ENCODE measurements around the gene MAPT.

Gene MAPT

DNA sequence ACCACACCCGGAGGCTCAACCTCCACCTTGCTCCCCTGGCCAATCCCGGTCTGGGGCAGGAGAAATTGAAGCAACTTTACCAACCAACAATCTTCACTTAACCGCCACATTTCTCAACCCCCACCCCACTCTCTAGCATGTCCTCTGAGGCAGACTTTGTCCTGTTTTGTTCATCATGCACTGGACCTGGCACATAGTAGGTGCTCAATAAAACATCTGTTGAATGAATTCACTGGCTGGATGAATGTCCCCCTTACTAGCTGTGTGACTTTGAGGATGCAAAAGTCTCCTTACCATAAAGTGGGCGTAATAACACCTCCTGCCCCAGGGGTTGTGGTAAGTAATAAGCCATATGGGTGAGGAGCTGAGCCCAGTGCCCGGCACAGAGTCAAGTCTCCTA, 43.9 kb upstream of the MAPT start:
- no peak for DNase-seq (ENCODE audit: low spot score)
- ChIA-PET POLR2A (ENCODE audit: low non-redundant PET) (no interaction called here), CTCF (interaction anchor here (0.6 to 0.9 kb wide), 3 partner anchors 58 to 264 kb away, joined by 3 read pairs; no protein-coding TSS in a partner anchor)
- TF ChIP-seq, protein P1, sequence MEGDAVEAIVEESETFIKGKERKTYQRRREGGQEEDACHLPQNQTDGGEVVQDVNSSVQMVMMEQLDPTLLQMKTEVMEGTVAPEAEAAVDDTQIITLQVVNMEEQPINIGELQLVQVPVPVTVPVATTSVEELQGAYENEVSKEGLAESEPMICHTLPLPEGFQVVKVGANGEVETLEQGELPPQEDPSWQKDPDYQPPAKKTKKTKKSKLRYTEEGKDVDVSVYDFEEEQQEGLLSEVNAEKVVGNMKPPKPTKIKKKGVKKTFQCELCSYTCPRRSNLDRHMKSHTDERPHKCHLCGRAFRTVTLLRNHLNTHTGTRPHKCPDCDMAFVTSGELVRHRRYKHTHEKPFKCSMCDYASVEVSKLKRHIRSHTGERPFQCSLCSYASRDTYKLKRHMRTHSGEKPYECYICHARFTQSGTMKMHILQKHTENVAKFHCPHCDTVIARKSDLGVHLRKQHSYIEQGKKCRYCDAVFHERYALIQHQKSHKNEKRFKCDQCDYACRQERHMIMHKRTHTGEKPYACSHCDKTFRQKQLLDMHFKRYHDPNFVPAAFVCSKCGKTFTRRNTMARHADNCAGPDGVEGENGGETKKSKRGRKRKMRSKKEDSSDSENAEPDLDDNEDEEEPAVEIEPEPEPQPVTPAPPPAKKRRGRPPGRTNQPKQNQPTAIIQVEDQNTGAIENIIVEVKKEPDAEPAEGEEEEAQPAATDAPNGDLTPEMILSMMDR (conservative IDR thresholded peaks at IDR 0.05; ENCODE audit: low read depth) = no peak
- H3K27ac ChIP-seq = no peak overlapping the region

DNA sequence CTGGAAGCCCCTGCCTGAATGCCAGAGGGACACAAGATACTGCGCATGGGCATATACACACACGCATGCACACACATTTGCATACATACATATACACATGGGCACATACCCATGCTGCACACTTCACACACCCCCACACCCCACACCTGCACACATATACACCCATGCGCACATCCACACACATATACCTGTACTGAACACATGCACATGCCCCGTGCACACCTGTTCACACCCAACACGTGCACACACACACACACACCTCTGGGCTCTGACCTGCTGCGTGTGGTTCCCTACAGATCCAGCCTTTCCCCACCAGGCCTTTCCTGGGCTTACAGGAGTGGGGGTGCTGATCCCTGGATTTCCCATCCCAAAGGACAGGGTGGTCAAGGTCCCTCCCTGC, 43.3 kb upstream of the MAPT start:
- DNase-seq (ENCODE audit: low spot score) = no peak
- H3K27ac ChIP-seq = no peak overlapping the region
- CTCF ChIA-PET = interaction anchor here (0.6 to 2.0 kb wide), 4 partner anchors 19 to 588 kb away, joined by 3 to 12 read pairs (median 4); no protein-coding TSS in a partner anchor
- POLR2A ChIA-PET (ENCODE audit: low non-redundant PET) = no interaction called here
- TF ChIP-seq, protein P1 (conservative IDR thresholded peaks at IDR 0.05; ENCODE audit: low read depth) = no peak

DNA sequence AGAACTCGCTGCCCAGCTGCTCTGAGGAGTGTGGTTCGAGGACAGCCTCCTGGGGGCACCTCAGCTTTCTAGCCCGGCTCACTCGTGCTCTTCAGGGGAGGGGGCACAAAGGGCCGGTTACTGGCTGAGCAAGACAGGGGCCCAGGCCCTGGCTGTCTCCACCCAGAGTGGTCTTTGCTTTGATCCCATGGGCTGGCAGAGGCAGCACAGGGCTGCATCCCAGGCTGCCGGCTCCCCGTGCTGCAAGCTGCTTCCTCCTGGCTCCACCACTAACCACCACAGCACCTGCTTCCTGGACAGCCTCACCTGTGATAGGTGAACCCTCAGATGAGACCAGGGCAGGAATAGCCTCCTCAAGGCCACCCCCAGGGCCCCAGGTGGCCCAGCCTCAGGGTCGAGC, 42.9 kb upstream of the MAPT start:
- H3K27ac ChIP-seq = no peak overlapping the region
- TF ChIP-seq, protein P1 (conservative IDR thresholded peaks at IDR 0.05; ENCODE audit: low read depth) = no peak
- ChIA-PET POLR2A (ENCODE audit: low non-redundant PET) (no interaction called here), CTCF (interaction anchor here (0.7 to 2.0 kb wide), 5 partner anchors 9 to 588 kb away, joined by 3 to 12 read pairs (median 4); no protein-coding TSS in a partner anchor)
- no peak for DNase-seq (ENCODE audit: low spot score)

DNA sequence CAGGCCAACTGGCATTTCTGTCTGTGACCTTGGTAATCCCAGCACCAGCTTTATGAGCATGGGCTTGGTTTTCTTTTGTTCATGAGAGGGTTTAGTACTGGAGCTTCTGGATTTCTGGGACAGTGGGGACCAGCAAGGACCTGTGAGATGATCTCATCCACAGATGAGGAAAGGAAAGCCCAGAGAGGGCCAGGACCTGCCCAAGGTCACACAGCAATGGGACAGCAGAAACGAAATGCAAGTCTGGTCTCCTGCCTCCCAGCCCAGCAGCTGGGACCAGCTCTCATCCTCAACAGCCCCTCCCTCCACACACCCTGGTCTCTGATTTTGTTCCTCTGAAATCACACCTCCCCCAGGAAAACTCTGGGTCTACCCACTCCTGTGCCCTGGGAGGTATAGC, 42.5 kb upstream of the MAPT start:
- DNase-seq (ENCODE audit: low spot score) = no peak
- H3K27ac ChIP-seq = no peak overlapping the region
- POLR2A ChIA-PET (ENCODE audit: low non-redundant PET) = no interaction called here
- CTCF ChIA-PET = interaction anchor here (0.5 to 2.0 kb wide), 10 partner anchors 9 to 589 kb away, joined by 3 to 12 read pairs (median 3); no protein-coding TSS in a partner anchor
- TF ChIP-seq, protein P1 (conservative IDR thresholded peaks at IDR 0.05; ENCODE audit: low read depth) = no peak

DNA sequence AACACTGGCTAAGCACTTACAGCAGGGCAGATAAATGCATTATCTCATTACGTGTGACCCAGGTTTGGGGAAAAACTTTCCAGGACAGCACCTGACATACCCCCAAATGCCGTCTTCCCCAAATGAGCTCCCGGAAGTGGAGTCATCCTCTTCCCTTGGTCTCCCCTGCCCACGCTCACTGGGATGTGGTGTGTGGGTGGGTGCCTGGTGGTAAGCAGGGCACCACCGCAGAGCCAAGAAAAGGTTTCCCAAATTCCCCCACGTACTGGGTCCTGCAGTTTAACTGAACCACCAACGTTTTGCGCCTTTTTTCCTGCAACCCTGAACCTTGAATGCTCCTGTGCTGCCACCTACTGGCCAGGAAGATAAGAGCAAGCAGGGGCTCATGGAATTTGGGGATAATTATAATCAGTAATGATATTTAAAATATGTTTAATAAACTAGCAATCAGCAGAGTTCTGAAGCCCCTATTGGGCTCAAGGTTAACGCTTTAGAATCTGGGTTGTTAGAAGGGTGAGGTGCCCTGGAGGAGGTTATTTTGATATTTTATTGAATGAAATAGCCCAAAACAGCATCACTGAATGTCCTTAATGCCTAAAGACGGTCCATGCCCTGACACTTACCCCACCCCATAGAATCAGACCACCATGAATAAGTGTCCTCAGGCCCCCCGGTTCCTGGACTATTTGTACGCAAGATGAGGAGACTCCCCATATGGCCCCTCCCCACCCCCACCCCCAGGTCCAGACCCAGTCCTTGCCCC, 41.6 kb upstream of the MAPT start:
- TF ChIP-seq, protein P1 (conservative IDR thresholded peaks at IDR 0.05; ENCODE audit: low read depth) = peak; percentile 95
- POLR2A ChIA-PET (ENCODE audit: low non-redundant PET) = no interaction called here
- peak; percentile 56 for DNase-seq (ENCODE audit: low spot score)
- CTCF ChIA-PET = interaction anchor here (0.5 to 2.0 kb wide), 10 partner anchors 8 to 421 kb away, joined by 3 to 12 read pairs (median 4); no protein-coding TSS in a partner anchor
- no peak overlapping the region for H3K27ac ChIP-seq

DNA sequence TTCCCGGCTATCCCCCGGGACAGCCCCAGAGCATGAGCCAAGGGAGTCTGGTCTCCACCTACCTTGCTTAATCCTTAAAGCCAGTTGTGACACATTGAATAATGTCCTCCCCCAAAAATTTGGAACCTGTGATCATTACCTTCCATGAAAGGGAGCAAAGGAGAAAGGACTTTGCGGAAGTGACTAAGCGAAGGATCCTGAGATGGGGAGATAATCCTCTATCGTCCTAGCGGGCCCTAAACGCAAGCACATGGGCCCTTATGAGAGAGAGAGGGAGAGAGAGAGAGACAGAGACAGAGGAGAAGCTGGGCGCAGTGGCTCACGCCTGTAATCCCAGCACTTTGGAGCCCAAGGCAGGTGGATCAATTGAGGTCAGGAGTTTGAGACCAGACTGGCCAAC, 40.1 kb upstream of the MAPT start:
- TF ChIP-seq, protein P1 (conservative IDR thresholded peaks at IDR 0.05; ENCODE audit: low read depth) = no peak
- POLR2A ChIA-PET (ENCODE audit: low non-redundant PET) = no interaction called here
- CTCF ChIA-PET = interaction anchor here (0.6 kb wide), 1 partner anchor 26 kb away, joined by 4 read pairs; no protein-coding TSS in a partner anchor

More for the DNA sequence above, 40.1 kb upstream of the MAPT start:
- no peak for DNase-seq (ENCODE audit: low spot score)
- H3K27ac ChIP-seq = no peak overlapping the region
